ENCODE results near the gene TXNRD1. TPM values are rescaled to one million over a fixed set of nuclear protein-coding genes. Genes with fewer than 3 reads are reported as not detected.

The TXNRD1 gene
- total and polyA plus RNA-seq, 7 donors, result 55.9 to 188 (median 121) TPM

- no peak for DNase-seq
- no peak overlapping the region for H3K4me3 ChIP-seq
- no peaks in the 10 kb centered on the region for H3K36me3 ChIP-seq
- TF ChIP-seq POLR2A (IDR thresholded peaks at IDR 0.05) (no peak), POLR2AphosphoS5 (IDR thresholded peaks at IDR 0.05) (peak in 2 of 4 donors; percentile 9 to 38)
- 81 to 89% methylated on average over 5 of the region's 5 CpGs for WGBS, 2 donors
- H3K27me3 ChIP-seq, result no peaks in the 10 kb centered on the region
- intact Hi-C loops (cut with DNase I), result loop anchor here (10.0 kb wide), 2 partner anchors 272 to 482 kb away; partner anchors contain the start of gene CHST11
- peaks cover 0 to 7% (median 0%) of the 10 kb centered on the region in 4 donors for H3K9me3 ChIP-seq
- peaks cover 0 to 87% (median 70%) of the 10 kb centered on the region in 4 donors for H3K4me1 ChIP-seq
- peak overlapping the region; percentile 83 to 91 (median 89) for H3K27ac ChIP-seq
These were observed 32.8 kb upstream of the TXNRD1 start for GRCh38 chr12:104182621-104183378.

- H3K4me3 ChIP-seq, result no peak overlapping the region
- H3K36me3 ChIP-seq, result no peaks in the 10 kb centered on the region
- H3K4me1 ChIP-seq, result peaks cover 0 to 80% (median 64%) of the 10 kb centered on the region in 4 donors
- TF ChIP-seq CTCF (IDR thresholded peaks at IDR 0.05) (no peak), POLR2A (IDR thresholded peaks at IDR 0.05) (no peak), POLR2AphosphoS5 (IDR thresholded peaks at IDR 0.05) (no peak), EP300 (IDR thresholded peaks at IDR 0.05) (no peak)
- no peak for DNase-seq
- H3K27me3 ChIP-seq, result no peaks in the 10 kb centered on the region
- intact Hi-C loops (cut with DNase I), result loop anchor here (10.0 kb wide), 2 partner anchors 271 to 481 kb away; partner anchors contain the start of gene CHST11
- peak overlapping the region; percentile 83 to 91 (median 89) for H3K27ac ChIP-seq
- 85 to 89% methylated on average over 3 of the region's 3 CpGs for whole genome bisulfite sequencing, 2 donors
- peaks cover 0 to 7% (median 0%) of the 10 kb centered on the region in 4 donors for H3K9me3 ChIP-seq
These were observed 32.1 kb upstream of the TXNRD1 start for GRCh38 chr12:104183443-104183842.

GRCh38 chr12:104187446-104188155 is 28.0 kb upstream of the TXNRD1 start:
- H3K9me3 ChIP-seq, result peaks cover 0 to 7% (median 0%) of the 10 kb centered on the region in 4 donors

GRCh38 chr12:104188534-104188933 is 27.0 kb upstream of the TXNRD1 start:
- Histone ChIP-seq H3K27ac (no peak overlapping the region), H3K9me3 (peaks cover 0 to 5% (median 0%) of the 10 kb centered on the region in 4 donors), H3K36me3 (no peaks in the 10 kb centered on the region), H3K4me3 (no peak overlapping the region), H3K4me1 (peaks cover 0 to 31% (median 20%) of the 10 kb centered on the region in 4 donors), H3K27me3 (no peaks in the 10 kb centered on the region)
- no peak for TF ChIP-seq POLR2A (IDR thresholded peaks at IDR 0.05)
- intact Hi-C loops (cut with DNase I), result loop anchor here (10.0 kb wide), 2 partner anchors 266 to 476 kb away; partner anchors contain the start of gene CHST11
- WGBS, 2 donors, result 93 to 94% methylated on average over 3 of the region's 3 CpGs
- no peak for DNase-seq

More at GRCh38 chr12:104187446-104188155, 28.0 kb upstream of the TXNRD1 start:
- Histone ChIP-seq H3K27ac (peak overlapping the region in 2 of 4 donors; percentile 91), H3K4me3 (no peak overlapping the region), H3K4me1 (peaks cover 0 to 39% (median 24%) of the 10 kb centered on the region in 4 donors), H3K36me3 (no peaks in the 10 kb centered on the region), H3K27me3 (no peaks in the 10 kb centered on the region)
- no peak for TF ChIP-seq POLR2AphosphoS5 (IDR thresholded peaks at IDR 0.05)
- no peak for TF ChIP-seq EP300 (IDR thresholded peaks at IDR 0.05)
- no peak for TF ChIP-seq CTCF (IDR thresholded peaks at IDR 0.05)
- no peak for TF ChIP-seq POLR2A (IDR thresholded peaks at IDR 0.05)
- 93 to 94% methylated on average over 18 of the region's 18 CpGs for WGBS, 2 donors
- intact Hi-C loops (cut with DNase I), result loop anchor here (10.0 kb wide), 2 partner anchors 267 to 477 kb away; partner anchors contain the start of gene CHST11
- no peak for DNase-seq

- TF ChIP-seq POLR2A (IDR thresholded peaks at IDR 0.05) (no peak), POLR2AphosphoS5 (IDR thresholded peaks at IDR 0.05) (no peak), CTCF (IDR thresholded peaks at IDR 0.05) (no peak), EP300 (IDR thresholded peaks at IDR 0.05) (no peak)
- intact Hi-C loops (cut with DNase I), result loop anchor here (10.0 kb wide), 2 partner anchors 265 to 475 kb away; partner anchors contain the start of gene CHST11
- WGBS, 2 donors, result 90 to 95% methylated on average over 2 of the region's 2 CpGs
- Histone ChIP-seq H3K9me3 (no peaks in the 10 kb centered on the region), H3K4me1 (peaks cover 0 to 17% (median 14%) of the 10 kb centered on the region in 4 donors), H3K4me3 (no peak overlapping the region), H3K27ac (peak overlapping the region in 1 of 4 donors; percentile 14), H3K27me3 (no peaks in the 10 kb centered on the region), H3K36me3 (no peaks in the 10 kb centered on the region)
- no peak for DNase-seq
These were observed 25.5 kb upstream of the TXNRD1 start for GRCh38 chr12:104189915-104190555.
